Measurements from ENCODE around the gene UNK. TPM values are rescaled to one million over a fixed set of nuclear protein-coding genes. Genes with fewer than 3 reads are reported as not detected.

UNK gene
- total and polyA plus RNA-seq, 2 of the 13 experiments (the other 11 are each of a cell fraction or from before 2014, with no cell fraction given): 31.6 to 33.0 TPM

GRCh38 chr17:75826561-75827307 lies 42.1 kb downstream of the UNK start:
- ATAC-seq: peak; percentile 13
- no peak for TF ChIP-seq ZNF333 (CRISPR knock-in tag; IDR thresholded peaks at IDR 0.05; ENCODE audit: borderline replicate concordance)
- no peak for TF ChIP-seq ZNF674 (CRISPR knock-in tag; IDR thresholded peaks at IDR 0.05; ENCODE audit: low read depth)
- 0 out of 2 replicates have a peak, but pooled peaks have one; percentile 14 for TF ChIP-seq HOXA3 (CRISPR knock-in tag; IDR thresholded peaks at IDR 0.05)
- TF ChIP-seq ZFP62 (CRISPR knock-in tag; IDR thresholded peaks at IDR 0.05): no peak
- TF ChIP-seq EED (CRISPR knock-in tag; IDR thresholded peaks at IDR 0.05): no peak
- no peak for TF ChIP-seq HNRNPUL1 (IDR thresholded peaks at IDR 0.05; ENCODE audit: low read depth, low read length)
- TF ChIP-seq ARNT2 (CRISPR knock-in tag; IDR thresholded peaks at IDR 0.05; ENCODE audit: low read depth): no peak
- no peak for TF ChIP-seq ZNF24 (IDR thresholded peaks at IDR 0.05)
- TF ChIP-seq NR2F2 (IDR thresholded peaks at IDR 0.05; ENCODE audit: borderline replicate concordance, low read depth): no peak
- TF ChIP-seq, protein P1, sequence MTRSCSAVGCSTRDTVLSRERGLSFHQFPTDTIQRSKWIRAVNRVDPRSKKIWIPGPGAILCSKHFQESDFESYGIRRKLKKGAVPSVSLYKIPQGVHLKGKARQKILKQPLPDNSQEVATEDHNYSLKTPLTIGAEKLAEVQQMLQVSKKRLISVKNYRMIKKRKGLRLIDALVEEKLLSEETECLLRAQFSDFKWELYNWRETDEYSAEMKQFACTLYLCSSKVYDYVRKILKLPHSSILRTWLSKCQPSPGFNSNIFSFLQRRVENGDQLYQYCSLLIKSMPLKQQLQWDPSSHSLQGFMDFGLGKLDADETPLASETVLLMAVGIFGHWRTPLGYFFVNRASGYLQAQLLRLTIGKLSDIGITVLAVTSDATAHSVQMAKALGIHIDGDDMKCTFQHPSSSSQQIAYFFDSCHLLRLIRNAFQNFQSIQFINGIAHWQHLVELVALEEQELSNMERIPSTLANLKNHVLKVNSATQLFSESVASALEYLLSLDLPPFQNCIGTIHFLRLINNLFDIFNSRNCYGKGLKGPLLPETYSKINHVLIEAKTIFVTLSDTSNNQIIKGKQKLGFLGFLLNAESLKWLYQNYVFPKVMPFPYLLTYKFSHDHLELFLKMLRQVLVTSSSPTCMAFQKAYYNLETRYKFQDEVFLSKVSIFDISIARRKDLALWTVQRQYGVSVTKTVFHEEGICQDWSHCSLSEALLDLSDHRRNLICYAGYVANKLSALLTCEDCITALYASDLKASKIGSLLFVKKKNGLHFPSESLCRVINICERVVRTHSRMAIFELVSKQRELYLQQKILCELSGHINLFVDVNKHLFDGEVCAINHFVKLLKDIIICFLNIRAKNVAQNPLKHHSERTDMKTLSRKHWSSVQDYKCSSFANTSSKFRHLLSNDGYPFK (CRISPR knock-in tag; IDR thresholded peaks at IDR 0.05; ENCODE audit: borderline replicate concordance): peak; percentile 17; the same call in 1 of the 2 replicates
- TF ChIP-seq ZNF367 (CRISPR knock-in tag; IDR thresholded peaks at IDR 0.05; ENCODE audit: borderline replicate concordance): no peak
- TF ChIP-seq, protein P2, sequence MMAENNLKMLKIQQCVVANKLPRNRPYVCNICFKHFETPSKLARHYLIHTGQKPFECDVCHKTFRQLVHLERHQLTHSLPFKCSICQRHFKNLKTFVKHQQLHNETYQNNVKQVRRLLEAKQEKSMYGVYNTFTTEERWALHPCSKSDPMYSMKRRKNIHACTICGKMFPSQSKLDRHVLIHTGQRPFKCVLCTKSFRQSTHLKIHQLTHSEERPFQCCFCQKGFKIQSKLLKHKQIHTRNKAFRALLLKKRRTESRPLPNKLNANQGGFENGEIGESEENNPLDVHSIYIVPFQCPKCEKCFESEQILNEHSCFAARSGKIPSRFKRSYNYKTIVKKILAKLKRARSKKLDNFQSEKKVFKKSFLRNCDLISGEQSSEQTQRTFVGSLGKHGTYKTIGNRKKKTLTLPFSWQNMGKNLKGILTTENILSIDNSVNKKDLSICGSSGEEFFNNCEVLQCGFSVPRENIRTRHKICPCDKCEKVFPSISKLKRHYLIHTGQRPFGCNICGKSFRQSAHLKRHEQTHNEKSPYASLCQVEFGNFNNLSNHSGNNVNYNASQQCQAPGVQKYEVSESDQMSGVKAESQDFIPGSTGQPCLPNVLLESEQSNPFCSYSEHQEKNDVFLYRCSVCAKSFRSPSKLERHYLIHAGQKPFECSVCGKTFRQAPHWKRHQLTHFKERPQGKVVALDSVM (CRISPR knock-in tag; IDR thresholded peaks at IDR 0.05): no peak
- TF ChIP-seq ZNF761 (CRISPR knock-in tag; conservative IDR thresholded peaks at IDR 0.05): no peak
- TF ChIP-seq MEIS1 (CRISPR knock-in tag; IDR thresholded peaks at IDR 0.05; ENCODE audit: borderline replicate concordance): peak; percentile 55; the same call in 1 of the 2 replicates
- TF ChIP-seq HHEX (CRISPR knock-in tag; IDR thresholded peaks at IDR 0.05): no peak
- TF ChIP-seq HNF4A (CRISPR knock-in tag; IDR thresholded peaks at IDR 0.05): peak; percentile 69
- peak; percentile 64 for TF ChIP-seq SALL1 (CRISPR knock-in tag; IDR thresholded peaks at IDR 0.05)
- TF ChIP-seq KAT8 (CRISPR knock-in tag; IDR thresholded peaks at IDR 0.05): no peak
- no peak for TF ChIP-seq ZNF414 (CRISPR knock-in tag; IDR thresholded peaks at IDR 0.05)
- TF ChIP-seq ZNF556 (CRISPR knock-in tag; IDR thresholded peaks at IDR 0.05; ENCODE audit: borderline replicate concordance): peak; percentile 16; the same call in 1 of the 2 replicates

More at GRCh38 chr17:75826561-75827307, 42.1 kb downstream of the UNK start:
- WGBS (ENCODE audit: low lambda C conversion rate): 69% methylated on average over 13 of the region's 14 CpGs
- intact Hi-C loops (cut with micrococcal nuclease; ENCODE audit: unreplicated experiment): loop anchor here (5.0 kb wide), 1 partner anchor 49 kb away; a partner anchor contains a TSS
- Histone ChIP-seq H2AFZ (ENCODE audit: low read length) (no peak overlapping the region), H3K79me2 (ENCODE audit: insufficient read depth, low read length) (no peaks in the 10 kb centered on the region), H3K9me3 (ENCODE audit: low read length) (no peaks in the 10 kb centered on the region), H3K4me3 (replicated peaks in 1 of 3; ENCODE audit: insufficient read depth in 1 of 3, low read depth in 2 of 3, low read length in 3 of 3) (no peak overlapping the region), H3K9ac (ENCODE audit: insufficient read depth, low read depth, low read length) (peak overlapping the region; percentile 21; the same call in 1 of the 2 replicates), H4K20me1 (ENCODE audit: insufficient read depth, low read length) (no peaks in the 10 kb centered on the region), H3K27me3 (ENCODE audit: control insufficient read depth in 1 of 2, insufficient read depth in 2 of 2, low read length in 2 of 2) (no peaks in the 10 kb centered on the region), H3K4me1 (ENCODE audit: insufficient read depth, low read length) (peaks cover 22% of the 10 kb centered on the region), H3K27ac (ENCODE audit: extremely low read length, insufficient read depth, low read length) (peak overlapping the region; percentile 61), H3K4me2 (ENCODE audit: low read depth, low read length) (peak overlapping the region; percentile 18), H3K36me3 (replicated peaks in 1 of 2; ENCODE audit: control insufficient read depth in 1 of 2, insufficient read depth in 2 of 2, low read length in 2 of 2) (peaks cover 23 to 45% of the 10 kb centered on the region in 2 experiments)
- FAIRE-seq: peak; percentile 39
- CTCF ChIA-PET (ENCODE audit: low intra/inter-chr PET ratio, low total read pairs): interaction anchor here (1.1 to 1.2 kb wide), 2 partner anchors 21 to 73 kb away, joined by 3 to 6 read pairs; no protein-coding TSS in a partner anchor
- in situ Hi-C loops (cut with HindIII; ENCODE audit: extremely low pct_ligation_motif_present, low pct_unique_long_range_greater_than_20kb): no loop called here
- POLR2A ChIA-PET: interaction anchor here (0.9 to 8.0 kb wide), 14 partner anchors 9 to 72 kb away, joined by 3 to 88 read pairs (median 6); partner anchors contain the start of genes GALK1, UNC13D, UNK and WBP2
- peak; percentile 48 for DNase-seq (ENCODE audit: low spot score)
- no TSS peak for BruUV-seq (replicated peaks)

All from HepG2 (cell line).